ENCODE measurements around the gene INO80. TPM values are rescaled to one million over a fixed set of nuclear protein-coding genes. Genes with fewer than 3 reads are reported as not detected.

Gene INO80
- polyA plus RNA-seq, 4 donors: 6.9 to 18.7 (median 11.5) TPM

DNA sequence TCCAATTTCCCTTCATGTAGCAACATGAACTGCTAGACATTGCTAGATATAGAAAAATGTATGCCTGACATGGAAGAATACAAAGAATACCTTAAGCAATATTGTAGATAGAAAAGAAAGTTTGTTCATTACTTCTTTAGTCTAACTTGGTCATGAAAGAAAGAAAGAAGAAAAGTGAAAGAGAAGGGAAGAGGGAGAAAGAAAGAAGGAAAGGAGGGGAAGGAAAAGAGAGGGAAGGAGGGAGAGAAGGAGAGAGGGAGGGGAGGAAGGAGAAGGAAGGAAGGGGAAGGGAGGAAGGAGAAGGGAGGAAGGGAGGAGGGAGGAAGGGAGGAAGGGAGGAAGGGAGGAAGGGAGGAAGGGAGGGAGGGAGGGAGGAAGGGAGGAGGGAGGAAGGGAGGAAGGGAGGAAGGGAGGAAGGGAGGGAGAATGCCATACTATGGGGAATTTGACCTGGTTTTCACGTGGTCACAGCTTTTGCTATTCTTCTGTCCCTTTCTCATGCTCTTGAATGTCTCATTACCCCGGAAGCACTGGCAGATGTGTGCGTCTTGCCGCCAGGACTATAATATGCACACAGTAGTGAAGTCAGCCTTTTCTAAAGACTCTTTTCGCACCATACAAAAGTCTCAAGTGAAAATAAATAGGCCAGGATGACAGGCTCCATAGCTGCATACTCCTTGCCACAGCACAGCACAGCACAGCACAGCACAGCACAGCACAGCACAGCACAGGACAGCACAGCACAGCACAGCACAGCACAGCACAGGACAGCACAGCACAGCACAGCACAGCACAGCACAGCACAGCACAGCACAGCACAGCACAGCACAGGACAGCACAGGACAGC lies 84.6 kb downstream of the INO80 start:
- Histone ChIP-seq H3K27ac (ENCODE audit: low read depth in 1 of 3, low read length in 2 of 3) (no peak overlapping the region), H3K4me3 (ENCODE audit: low read depth in 1 of 3, low read length in 3 of 3) (no peak overlapping the region), H3K9me3 (ENCODE audit: control insufficient read depth in 2 of 2, insufficient read depth in 1 of 2, low read depth in 1 of 2, low read length in 1 of 2) (no peaks in the 10 kb centered on the region), H3K36me3 (ENCODE audit: control insufficient read depth in 3 of 3, insufficient read depth in 2 of 3, low read depth in 1 of 3, low read length in 3 of 3) (peaks cover 3 to 23% (median 5%) of the 10 kb centered on the region in 3 donors), H3K4me1 (ENCODE audit: control insufficient read depth in 3 of 3, insufficient read depth in 2 of 3, low read depth in 1 of 3, low read length in 2 of 3) (peaks cover 0 to 11% (median 0%) of the 10 kb centered on the region in 3 donors), H3K27me3 (ENCODE audit: control insufficient read depth in 3 of 3, insufficient read depth in 3 of 3, low read length in 3 of 3) (no peaks in the 10 kb centered on the region)
- WGBS, 3 donors: 70 to 83% (median 79%) methylated on average over 5 of the region's 5 CpGs
- no peak for FAIRE-seq
- no peak for DNase-seq

DNA sequence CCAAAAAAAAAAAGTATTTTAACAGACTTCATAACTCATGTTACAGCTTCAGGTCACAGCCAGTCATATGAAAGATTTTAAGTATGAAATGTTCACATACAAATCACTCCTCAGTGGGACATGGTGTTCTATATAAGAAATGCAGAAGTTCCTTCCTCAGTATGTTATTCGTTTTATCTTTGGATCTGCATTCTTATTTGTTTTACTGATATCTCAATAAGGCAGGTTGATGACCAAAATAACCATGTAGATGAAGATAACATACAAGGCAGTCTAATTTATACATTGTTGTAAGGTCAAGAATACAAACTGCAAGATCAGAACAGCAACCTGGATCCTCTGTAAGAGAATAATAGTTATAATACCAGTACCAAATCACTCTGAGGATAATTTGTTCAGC lies 87.2 kb downstream of the INO80 start:
- FAIRE-seq: no peak
- H3K4me3 ChIP-seq (ENCODE audit: low read depth in 1 of 3, low read length in 3 of 3): no peak overlapping the region
- H3K27ac ChIP-seq (ENCODE audit: low read depth in 1 of 3, low read length in 2 of 3): no peak overlapping the region
- DNase-seq: no peak
- no peaks in the 10 kb centered on the region for H3K4me1 ChIP-seq (ENCODE audit: control insufficient read depth in 3 of 3, insufficient read depth in 2 of 3, low read depth in 1 of 3, low read length in 2 of 3)
- WGBS, 3 donors: 47 to 59% (median 54%) methylated on average over 1 of the region's 1 CpG
- no peaks in the 10 kb centered on the region for H3K27me3 ChIP-seq (ENCODE audit: control insufficient read depth in 3 of 3, insufficient read depth in 3 of 3, low read length in 3 of 3)
- no peaks in the 10 kb centered on the region for H3K9me3 ChIP-seq (ENCODE audit: control insufficient read depth in 2 of 2, insufficient read depth in 1 of 2, low read depth in 1 of 2, low read length in 1 of 2)
- H3K36me3 ChIP-seq (ENCODE audit: control insufficient read depth in 3 of 3, insufficient read depth in 2 of 3, low read depth in 1 of 3, low read length in 3 of 3): peaks cover 3 to 30% (median 9%) of the 10 kb centered on the region in 3 donors

DNA sequence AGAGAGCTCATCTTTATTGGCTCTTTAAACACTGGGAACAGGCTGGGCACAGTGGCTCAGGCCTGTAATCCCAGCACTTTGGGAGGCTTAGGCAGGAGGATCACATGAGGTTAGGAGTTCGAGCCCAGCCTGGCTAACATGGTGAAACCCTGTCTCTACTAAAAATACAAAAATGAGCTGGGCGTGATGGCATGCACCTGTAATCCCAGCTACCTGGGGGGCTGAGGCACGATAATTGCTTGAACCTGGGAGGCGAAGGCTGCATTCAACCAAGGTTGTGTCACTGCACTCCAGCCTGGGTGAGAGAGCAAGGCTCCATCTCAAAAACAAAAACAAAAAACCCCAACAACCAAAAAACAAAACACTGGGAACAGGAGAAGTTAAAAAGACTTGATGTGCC lies 90.7 kb downstream of the INO80 start:
- 94 to 98% (median 96%) methylated on average over 4 of the region's 4 CpGs for WGBS, 3 donors
- Histone ChIP-seq H3K9me3 (ENCODE audit: control insufficient read depth in 2 of 2, insufficient read depth in 1 of 2, low read depth in 1 of 2, low read length in 1 of 2) (no peaks in the 10 kb centered on the region), H3K36me3 (ENCODE audit: control insufficient read depth in 3 of 3, insufficient read depth in 2 of 3, low read depth in 1 of 3, low read length in 3 of 3) (peaks cover 3 to 24% (median 9%) of the 10 kb centered on the region in 3 donors), H3K27me3 (ENCODE audit: control insufficient read depth in 3 of 3, insufficient read depth in 3 of 3, low read length in 3 of 3) (no peaks in the 10 kb centered on the region), H3K4me3 (ENCODE audit: low read depth in 1 of 3, low read length in 3 of 3) (no peak overlapping the region), H3K4me1 (ENCODE audit: control insufficient read depth in 3 of 3, insufficient read depth in 2 of 3, low read depth in 1 of 3, low read length in 2 of 3) (peaks cover 0 to 15% (median 0%) of the 10 kb centered on the region in 3 donors), H3K27ac (ENCODE audit: low read depth in 1 of 3, low read length in 2 of 3) (no peak overlapping the region)
- no peak for DNase-seq
- no peak for FAIRE-seq

DNA sequence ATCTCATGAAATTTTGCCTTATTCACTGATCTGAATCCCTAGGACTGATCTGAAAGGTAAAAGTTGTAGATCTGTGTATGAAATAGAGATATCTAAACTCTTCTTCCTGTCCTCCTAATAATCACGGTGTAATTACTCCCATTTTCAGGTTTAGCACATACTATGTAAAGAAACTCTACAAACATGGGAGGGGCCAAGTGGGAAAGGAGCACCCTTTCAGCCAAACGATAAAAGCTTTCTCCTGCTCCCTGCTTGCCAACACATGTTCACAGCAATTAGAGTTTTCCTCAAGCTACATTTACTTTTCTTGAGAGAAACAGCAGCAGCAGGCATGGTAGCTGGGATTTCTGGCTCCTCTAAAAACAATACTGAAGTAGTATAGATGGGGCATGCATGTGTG lies 91.2 kb downstream of the INO80 start:
- H3K27ac ChIP-seq (ENCODE audit: low read depth in 1 of 3, low read length in 2 of 3): no peak overlapping the region
- no peak for FAIRE-seq
- 52 to 73% (median 63%) methylated on average over 2 of the region's 2 CpGs for WGBS, 3 donors
- no peak for DNase-seq
- H3K4me1 ChIP-seq (ENCODE audit: control insufficient read depth in 3 of 3, insufficient read depth in 2 of 3, low read depth in 1 of 3, low read length in 2 of 3): peaks cover 0 to 17% (median 0%) of the 10 kb centered on the region in 3 donors
- H3K9me3 ChIP-seq (ENCODE audit: control insufficient read depth in 2 of 2, insufficient read depth in 1 of 2, low read depth in 1 of 2, low read length in 1 of 2): no peaks in the 10 kb centered on the region
- H3K27me3 ChIP-seq (ENCODE audit: control insufficient read depth in 3 of 3, insufficient read depth in 3 of 3, low read length in 3 of 3): no peaks in the 10 kb centered on the region
- peaks cover 3 to 21% (median 12%) of the 10 kb centered on the region in 3 donors for H3K36me3 ChIP-seq (ENCODE audit: control insufficient read depth in 3 of 3, insufficient read depth in 2 of 3, low read depth in 1 of 3, low read length in 3 of 3)
- no peak overlapping the region for H3K4me3 ChIP-seq (ENCODE audit: low read depth in 1 of 3, low read length in 3 of 3)

DNA sequence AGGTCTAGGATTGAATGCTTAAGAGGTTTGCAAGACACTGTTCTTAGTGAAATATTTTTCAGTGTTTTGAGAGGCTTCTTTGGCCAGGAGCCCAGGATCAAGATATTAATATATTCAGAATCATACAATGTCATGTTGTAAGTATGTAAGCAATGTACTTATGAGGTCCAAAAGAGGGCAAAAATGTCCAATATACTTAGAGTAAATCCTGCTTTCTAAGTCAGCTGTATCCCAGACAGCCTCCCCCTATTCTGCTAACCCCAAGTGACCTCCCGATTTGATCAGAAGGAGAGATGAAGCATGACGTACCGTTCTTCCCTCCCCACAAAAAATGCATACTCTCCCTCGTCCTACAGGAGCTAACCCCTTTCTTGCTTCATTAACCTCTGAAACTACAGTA lies 91.9 kb downstream of the INO80 start:
- 62 to 85% (median 82%) methylated on average over 4 of the region's 4 CpGs for WGBS, 3 donors
- Histone ChIP-seq H3K36me3 (ENCODE audit: control insufficient read depth in 3 of 3, insufficient read depth in 2 of 3, low read depth in 1 of 3, low read length in 3 of 3) (peaks cover 3 to 22% (median 12%) of the 10 kb centered on the region in 3 donors), H3K27me3 (ENCODE audit: control insufficient read depth in 3 of 3, insufficient read depth in 3 of 3, low read length in 3 of 3) (no peaks in the 10 kb centered on the region), H3K4me1 (ENCODE audit: control insufficient read depth in 3 of 3, insufficient read depth in 2 of 3, low read depth in 1 of 3, low read length in 2 of 3) (peaks cover 0 to 17% (median 0%) of the 10 kb centered on the region in 3 donors), H3K4me3 (ENCODE audit: low read depth in 1 of 3, low read length in 3 of 3) (no peak overlapping the region), H3K9me3 (ENCODE audit: control insufficient read depth in 2 of 2, insufficient read depth in 1 of 2, low read depth in 1 of 2, low read length in 1 of 2) (no peaks in the 10 kb centered on the region), H3K27ac (ENCODE audit: low read depth in 1 of 3, low read length in 2 of 3) (peak overlapping the region in 1 of 3 donors; percentile 28)
- FAIRE-seq (no peak), DNase-seq (no peak)

DNA sequence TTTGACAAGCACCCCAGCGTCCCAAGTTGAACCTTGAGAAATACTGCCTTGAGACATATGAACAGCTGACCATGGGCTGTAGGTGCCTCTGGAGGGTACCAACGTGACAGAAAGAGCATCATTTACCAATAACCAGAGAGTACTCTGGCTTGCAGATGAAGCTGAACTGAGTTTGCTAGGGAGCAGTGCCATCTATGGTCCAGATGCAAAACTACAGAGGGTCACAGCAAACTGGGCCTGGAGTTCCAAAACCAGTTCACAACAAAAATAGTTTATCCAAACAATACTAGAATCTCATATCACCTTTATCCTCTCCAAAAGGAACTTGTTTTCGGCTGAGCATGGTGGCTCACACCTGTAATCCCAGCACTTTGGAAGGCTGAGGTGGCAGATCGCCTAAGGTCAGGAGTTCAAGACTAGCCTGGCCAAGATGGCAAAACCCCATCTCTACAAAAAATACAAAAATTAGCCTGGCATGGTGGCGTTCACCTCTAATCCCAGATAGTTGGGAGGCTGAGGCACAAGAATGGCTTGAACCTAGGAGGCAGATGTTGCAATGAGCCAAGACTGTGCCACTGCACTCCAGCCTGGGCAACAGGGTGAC lies 93.5 kb downstream of the INO80 start:
- WGBS, 3 donors: 57 to 69% (median 59%) methylated on average over 5 of the region's 5 CpGs

DNA sequence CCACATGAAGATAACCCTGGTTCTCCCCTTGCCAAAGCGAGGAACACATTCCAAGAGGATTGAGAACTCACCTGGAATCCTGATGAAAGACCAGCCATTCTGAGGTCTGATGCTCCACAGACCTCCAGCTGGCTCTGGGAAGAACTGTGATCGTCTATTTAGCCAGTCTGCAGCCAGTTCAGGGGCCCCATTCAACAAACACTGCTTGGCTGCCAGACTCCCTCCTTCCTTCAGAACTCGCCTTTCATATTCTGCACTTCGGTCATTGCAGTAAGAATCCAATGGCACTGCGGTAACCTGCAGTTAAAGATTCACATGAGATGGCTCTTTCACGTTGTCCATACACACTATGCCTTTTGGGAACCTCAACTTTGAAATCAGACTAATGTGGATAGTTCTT lies 95.3 kb downstream of the INO80 start:
- no peak overlapping the region for H3K4me3 ChIP-seq (ENCODE audit: low read depth in 1 of 3, low read length in 3 of 3)
- no peak for FAIRE-seq
- WGBS, 3 donors: 74 to 88% (median 75%) methylated on average over 6 of the region's 6 CpGs
- peaks cover 0 to 29% (median 3%) of the 10 kb centered on the region in 3 donors for H3K4me1 ChIP-seq (ENCODE audit: control insufficient read depth in 3 of 3, insufficient read depth in 2 of 3, low read depth in 1 of 3, low read length in 2 of 3)
- H3K27me3 ChIP-seq (ENCODE audit: control insufficient read depth in 3 of 3, insufficient read depth in 3 of 3, low read length in 3 of 3): no peaks in the 10 kb centered on the region
- no peaks in the 10 kb centered on the region for H3K9me3 ChIP-seq (ENCODE audit: control insufficient read depth in 2 of 2, insufficient read depth in 1 of 2, low read depth in 1 of 2, low read length in 1 of 2)
- DNase-seq: peak in 1 of 2 donors; percentile 51
- peak overlapping the region in 1 of 3 donors; percentile 34 for H3K27ac ChIP-seq (ENCODE audit: low read depth in 1 of 3, low read length in 2 of 3)
- peaks cover 0 to 26% (median 15%) of the 10 kb centered on the region in 3 donors for H3K36me3 ChIP-seq (ENCODE audit: control insufficient read depth in 3 of 3, insufficient read depth in 2 of 3, low read depth in 1 of 3, low read length in 3 of 3)

More for the DNA sequence above, 93.5 kb downstream of the INO80 start:
- Histone ChIP-seq H3K27me3 (ENCODE audit: control insufficient read depth in 3 of 3, insufficient read depth in 3 of 3, low read length in 3 of 3) (no peaks in the 10 kb centered on the region), H3K36me3 (ENCODE audit: control insufficient read depth in 3 of 3, insufficient read depth in 2 of 3, low read depth in 1 of 3, low read length in 3 of 3) (peaks cover 3 to 22% (median 14%) of the 10 kb centered on the region in 3 donors), H3K9me3 (ENCODE audit: control insufficient read depth in 2 of 2, insufficient read depth in 1 of 2, low read depth in 1 of 2, low read length in 1 of 2) (no peaks in the 10 kb centered on the region), H3K4me3 (ENCODE audit: low read depth in 1 of 3, low read length in 3 of 3) (no peak overlapping the region), H3K4me1 (ENCODE audit: control insufficient read depth in 3 of 3, insufficient read depth in 2 of 3, low read depth in 1 of 3, low read length in 2 of 3) (peaks cover 0 to 19% (median 0%) of the 10 kb centered on the region in 3 donors), H3K27ac (ENCODE audit: low read depth in 1 of 3, low read length in 2 of 3) (no peak overlapping the region)
- FAIRE-seq (no peak), DNase-seq (peak; percentile 36 to 65)

DNA sequence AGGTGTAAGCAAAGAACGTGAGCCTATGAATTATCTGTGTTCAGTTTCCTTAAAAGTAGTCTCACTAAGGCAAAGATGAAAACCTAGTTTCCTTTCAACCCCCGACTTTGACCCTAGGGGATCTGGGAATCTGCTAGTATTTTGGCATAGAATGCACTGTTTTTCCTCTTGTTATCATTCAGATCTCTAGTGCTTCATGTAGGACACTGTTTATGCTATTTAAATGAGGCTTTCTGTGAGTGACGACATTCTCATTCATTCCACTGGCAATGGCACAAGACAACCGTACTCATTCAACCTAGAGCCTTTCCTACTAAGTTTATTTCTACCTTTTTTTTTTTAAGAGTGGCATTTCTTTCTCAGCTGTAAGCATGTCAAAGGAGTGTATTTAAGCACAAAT lies 95.8 kb downstream of the INO80 start:
- H3K27me3 ChIP-seq (ENCODE audit: control insufficient read depth in 3 of 3, insufficient read depth in 3 of 3, low read length in 3 of 3): no peaks in the 10 kb centered on the region
- H3K4me3 ChIP-seq (ENCODE audit: low read depth in 1 of 3, low read length in 3 of 3): no peak overlapping the region
- no peaks in the 10 kb centered on the region for H3K9me3 ChIP-seq (ENCODE audit: control insufficient read depth in 2 of 2, insufficient read depth in 1 of 2, low read depth in 1 of 2, low read length in 1 of 2)
- peaks cover 0 to 29% (median 3%) of the 10 kb centered on the region in 3 donors for H3K4me1 ChIP-seq (ENCODE audit: control insufficient read depth in 3 of 3, insufficient read depth in 2 of 3, low read depth in 1 of 3, low read length in 2 of 3)
- FAIRE-seq (no peak), DNase-seq (no peak)
- H3K27ac ChIP-seq (ENCODE audit: low read depth in 1 of 3, low read length in 2 of 3): peak overlapping the region in 1 of 3 donors; percentile 34
- H3K36me3 ChIP-seq (ENCODE audit: control insufficient read depth in 3 of 3, insufficient read depth in 2 of 3, low read depth in 1 of 3, low read length in 3 of 3): peaks cover 0 to 28% (median 15%) of the 10 kb centered on the region in 3 donors
- 73 to 87% (median 74%) methylated on average over 4 of the region's 4 CpGs for WGBS, 3 donors
